A549 (cell line): ENCODE measurements around the gene PARG. TPM values are rescaled to one million over a fixed set of nuclear protein-coding genes. Genes with fewer than 3 reads are reported as not detected.

Source experiments
- ATAC-seq, 2 experiments: fragments of 200-7000 bp in 1 of 2; fragments of >200 bp in 1 of 2; cut with Nextera tagmentation in 1 of 2; cut with Tn5 transposase in 1 of 2; 3 replicates each; pipeline versions ENCODE4 v1.8.0 to v1.9.1; 2018 to 2020; ENCODE audit warnings: mild to moderate bottlenecking in 1 of 2, moderate library complexity in 1 of 2
- CTCF ChIA-PET: fragments of 300-600 bp; sonication (Branson Sonifier 250); formaldehyde crosslinking; extraction: SDS; loops from one replicate; lab custom pipeline; 2021; ENCODE audit warnings: antibody characterized with exemption, inconsistent platforms; lab: Yijun Ruan, JAX
- POLR2A ChIA-PET: fragments of 350-600 bp; formaldehyde crosslinking; extraction: SDS; loops from one replicate; lab custom pipeline; 2021; ENCODE audit warnings: antibody characterized with exemption, inconsistent platforms; lab: Yijun Ruan, JAX
- DNase-seq, 2 experiments: peaks; one replicate each; pipeline versions ENCODE4 v3.0.0 to v3.0.0-alpha.2; 2011 to 2016; ENCODE audit warnings: low read depth in 1 of 2, low spot score in 1 of 2
- FAIRE-seq: peaks from 2 replicates; lab custom pipeline; 2011; peaks lifted over from hg19 to GRCh38; lab: Jason Lieb, UNC
- H3K27ac ChIP-seq, 2 experiments: fragments of >200 bp; sonication (Bioruptor Twin); formaldehyde crosslinking; 3 replicates each; pipeline ENCODE4 v1.5.1; 2016 to 2017
- H3K4me1 ChIP-seq: fragments of >200 bp; sonication (Bioruptor Twin); formaldehyde crosslinking; 3 replicates; pipeline ENCODE4 v1.6.1; 2016
- H3K4me2 ChIP-seq: fragments of >200 bp; sonication (Bioruptor Twin); formaldehyde crosslinking; 3 replicates; pipeline ENCODE4 v1.6.1; 2016
- H3K4me3 ChIP-seq: fragments of >200 bp; sonication (Bioruptor Twin); formaldehyde crosslinking; 3 replicates; pipeline ENCODE4 v1.5.1; 2016
- H3K9me3 ChIP-seq: fragments of >200 bp; sonication (Bioruptor Twin); formaldehyde crosslinking; 3 replicates; pipeline ENCODE4 v1.6.1; 2016
- BCL3 ChIP-seq: fragments of >200 bp; sonication (Bioruptor Twin); formaldehyde crosslinking; IDR thresholded peaks from 3 replicates; pipeline ENCODE4 v1.6.1; 2016
- CBX2 ChIP-seq: fragments of 200-600 bp; sonication (generic); IDR thresholded peaks from 2 replicates; pipeline ENCODE4 v1.6.1; 2016; ENCODE audit warnings: low read depth, mild to moderate bottlenecking, borderline replicate concordance
- CBX8 ChIP-seq: fragments of 200-600 bp; sonication (generic); IDR thresholded peaks from 2 replicates; pipeline ENCODE4 v1.6.1; 2016
- CEBPB ChIP-seq, 2 experiments: fragments of >200 bp in 1 of 2; sonication (Bioruptor Twin) in 1 of 2; formaldehyde crosslinking in 1 of 2; IDR thresholded peaks; 2 replicates each; pipeline ENCODE4 v1.6.1; 2012 to 2016
- CHD4 ChIP-seq: fragments of 200-600 bp; sonication (generic); IDR thresholded peaks from 2 replicates; pipeline ENCODE4 v1.6.1; 2016; ENCODE audit warnings: antibody characterized with exemption, mild to moderate bottlenecking, borderline replicate concordance
- CTCF ChIP-seq: fragments of >200 bp; sonication (Bioruptor Twin); formaldehyde crosslinking; IDR thresholded peaks from 3 replicates; pipeline ENCODE4 v1.5.1; 2016
- E2F6 ChIP-seq: IDR thresholded peaks from 2 replicates; pipeline ENCODE4 v1.6.1; 2012; ENCODE audit warnings: low read depth, borderline replicate concordance
- ELK1 ChIP-seq: fragments of 150-350 bp; IDR thresholded peaks from 2 replicates; pipeline ENCODE4 v1.6.1; 2014; ENCODE audit warnings: low read depth, mild to moderate bottlenecking, low read length
- EP300 ChIP-seq, 2 experiments: fragments of >200 bp; sonication (Bioruptor Twin); formaldehyde crosslinking; IDR thresholded peaks; 2 replicates in 1 of 2; 3 replicates in 1 of 2; pipeline ENCODE4 v1.6.1; 2016 to 2017
- GATA3 ChIP-seq: IDR thresholded peaks from 2 replicates; pipeline ENCODE4 v1.6.1; 2012; ENCODE audit warnings: borderline replicate concordance
- HDAC2 ChIP-seq: fragments of 200-600 bp; sonication (generic); IDR thresholded peaks from 2 replicates; pipeline ENCODE4 v1.6.1; 2016
- HEYL ChIP-seq: fragments of 250-450 bp; sonication (Bioruptor Pico); IDR thresholded peaks from 2 replicates; pipeline ENCODE4 v1.8.0; 2021; ENCODE audit warnings: mild to moderate bottlenecking, moderate library complexity
- HOXA7 ChIP-seq: fragments of 250-450 bp; sonication (Bioruptor Pico); IDR thresholded peaks from 2 replicates; pipeline ENCODE4 v1.5.0; 2020; ENCODE audit warnings: mild to moderate bottlenecking, moderate library complexity
- HOXB13 ChIP-seq: fragments of 250-450 bp; sonication (Bioruptor Pico); IDR thresholded peaks from 2 replicates; pipeline ENCODE4 v1.5.0; 2020; ENCODE audit warnings: low read depth, mild to moderate bottlenecking, moderate library complexity
- JUN ChIP-seq, 2 experiments: fragments of >200 bp; sonication (Bioruptor Twin); formaldehyde crosslinking; IDR thresholded peaks; 2 replicates in 1 of 2; 3 replicates in 1 of 2; pipeline ENCODE4 v1.6.1; 2016 to 2017
- KDM5A ChIP-seq: fragments of 200-600 bp; sonication (generic); IDR thresholded peaks from 2 replicates; pipeline ENCODE4 v1.6.1; 2016; ENCODE audit warnings: antibody characterized with exemption, mild to moderate bottlenecking
- MAX ChIP-seq: IDR thresholded peaks from 2 replicates; pipeline ENCODE4 v1.6.1; 2012
- MYC ChIP-seq: IDR thresholded peaks from 2 replicates; pipeline ENCODE4 v1.6.1; 2012; ENCODE audit warnings: mild to moderate bottlenecking, inconsistent platforms, low read length, improper control_type of control experiment, borderline replicate concordance
- NR3C1 ChIP-seq: fragments of >200 bp; sonication (Bioruptor Twin); formaldehyde crosslinking; IDR thresholded peaks from 3 replicates; pipeline ENCODE4 v1.6.1; 2017
- PHF8 ChIP-seq: fragments of 200-600 bp; sonication (generic); IDR thresholded peaks from 2 replicates; pipeline ENCODE4 v1.6.1; 2016; ENCODE audit warnings: low read depth, mild to moderate bottlenecking, antibody characterized with exemption, moderate library complexity, borderline replicate concordance
- POLR2A ChIP-seq: IDR thresholded peaks from 2 replicates; pipeline ENCODE4 v1.6.1; 2012; ENCODE audit warnings: mild to moderate bottlenecking, low read length
- POLR2AphosphoS2 ChIP-seq: conservative IDR thresholded peaks from 2 replicates; pipeline ENCODE4 v1.6.1; 2012; ENCODE audit warnings: low read length, improper control_type of control experiment, inconsistent platforms
- RAD21 ChIP-seq, 2 experiments: fragments of >200 bp in 1 of 2; sonication (Bioruptor Twin) in 1 of 2; formaldehyde crosslinking in 1 of 2; IDR thresholded peaks in 1 of 2; conservative IDR thresholded peaks in 1 of 2; 2 replicates in 1 of 2; 3 replicates in 1 of 2; pipeline ENCODE4 v1.6.1; 2012 to 2018; ENCODE audit warnings: inconsistent platforms in 1 of 2
- RARB ChIP-seq: fragments of 250-450 bp; sonication (Bioruptor Pico); IDR thresholded peaks from 2 replicates; pipeline ENCODE4 v1.8.0; 2021; ENCODE audit warnings: mild to moderate bottlenecking, moderate library complexity
- REST ChIP-seq: fragments of 200-600 bp; sonication (generic); IDR thresholded peaks from 2 replicates; pipeline ENCODE4 v1.6.1; 2016; ENCODE audit warnings: antibody characterized with exemption, mild to moderate bottlenecking, moderate library complexity
- RFX5 ChIP-seq: fragments of 450-650 bp; IDR thresholded peaks from 2 replicates; pipeline ENCODE4 v1.7.1; 2014; ENCODE audit warnings: antibody characterized with exemption, mild to moderate bottlenecking, moderate library complexity
- SMC3 ChIP-seq: fragments of >200 bp; sonication (Bioruptor Twin); formaldehyde crosslinking; IDR thresholded peaks from 3 replicates; pipeline ENCODE4 v1.6.1; 2018; ENCODE audit warnings: inconsistent platforms
- SREBF2 ChIP-seq: fragments of 450-650 bp; IDR thresholded peaks from 2 replicates; pipeline ENCODE4 v1.6.1; 2014; ENCODE audit warnings: mild to moderate bottlenecking, moderate library complexity
- TFCP2L1 ChIP-seq: fragments of 250-450 bp; sonication (Bioruptor Pico); IDR thresholded peaks from 2 replicates; pipeline ENCODE4 v1.5.0; 2021; ENCODE audit warnings: mild to moderate bottlenecking
- ZC3H11A ChIP-seq: fragments of 450-650 bp; IDR thresholded peaks from 2 replicates; pipeline ENCODE4 v1.6.1; 2014; ENCODE audit warnings: antibody characterized with exemption, mild to moderate bottlenecking
- WGBS: methylation state at CpG from one replicate; pipeline ENCODE4 v1.1.6; 2017; ENCODE audit errors: missing lambda C conversion rate; 5-methylcytosine and 5-hydroxymethylcytosine counted together
- polyA plus RNA-seq, 4 experiments: library from polyadenylated mRNA; depleted of rRNA in 3 of 4; stranded (reverse); fragments of >200 nt; fragmentation: RNase III in 1 of 4; extraction: RNeasy Plus Mini Kit Qiagen cat#74134 plus additional on column Dnase treatment in 1 of 4; gene quantifications; 2 replicates in 3 of 4; 3 replicates in 1 of 4; pipeline ENCODE4 v1.2.3, GENCODE V29; 2011 to 2017

PARG gene
- polyA plus RNA-seq, 2 of the 4 experiments (the other 2 are of a cell fraction), result 22.7 to 24.0 TPM

GRCh38 chr10:49803988-49804387 is 137.8 kb downstream of the PARG start:
- ChIA-PET POLR2A (no interaction called here), CTCF (no interaction called here)
- Histone ChIP-seq H3K9me3 (peaks cover 5% of the 10 kb centered on the region; the same call in 1 of the 3 replicates), H3K4me2 (no peak overlapping the region), H3K27ac (no peak overlapping the region), H3K4me1 (no peaks in the 10 kb centered on the region), H3K4me3 (no peak overlapping the region)
- TF ChIP-seq RARB (CRISPR knock-in tag) (no peak), HDAC2 (no peak), REST (no peak), SMC3 (no peak), CHD4 (no peak), CBX8 (no peak), NR3C1 (no peak), JUN (IDR thresholded peaks at IDR 0.05) (no peak), RAD21 (conservative IDR thresholded peaks at IDR 0.05 in 1 of 2, IDR thresholded peaks at IDR 0.05 in 1 of 2) (no peak), EP300 (IDR thresholded peaks at IDR 0.05) (no peak), TFCP2L1 (CRISPR knock-in tag) (no peak), ELK1 (no peak), POLR2A (no peak), POLR2AphosphoS2 (no peak), E2F6 (no peak), SREBF2 (no peak), MAX (no peak), KDM5A (no peak), ZC3H11A (no peak)
- FAIRE-seq (no peak), ATAC-seq (no peak), DNase-seq (no peak)
- WGBS, result 42% methylated on average over 2 of the region's 2 CpGs

- TF ChIP-seq GATA3, result no peak
- TF ChIP-seq PHF8, result no peak
- no peak for TF ChIP-seq CTCF
- no peak for TF ChIP-seq HOXB13
- no peak for TF ChIP-seq HEYL (CRISPR knock-in tag)
- no peak for TF ChIP-seq BCL3
- TF ChIP-seq ZC3H11A, result no peak
- TF ChIP-seq RFX5, result no peak
- no peak for TF ChIP-seq MAX
- no peak for TF ChIP-seq CEBPB (IDR thresholded peaks at IDR 0.05)
- TF ChIP-seq POLR2AphosphoS2, result no peak
- no peak for TF ChIP-seq CBX2
- no peak for TF ChIP-seq CHD4
- no peak for TF ChIP-seq HOXA7 (CRISPR knock-in tag)
- no peak for TF ChIP-seq MYC
- TF ChIP-seq SREBF2, result no peak
- H3K4me3 ChIP-seq, result no peak overlapping the region
- H3K4me2 ChIP-seq, result no peak overlapping the region
- ATAC-seq (no peak), FAIRE-seq (no peak), DNase-seq (no peak)
- no peaks in the 10 kb centered on the region for H3K9me3 ChIP-seq
- WGBS, result 72% methylated on average over 4 of the region's 4 CpGs
- H3K4me1 ChIP-seq, result no peaks in the 10 kb centered on the region
- CTCF ChIA-PET, result interaction anchor here (0.6 kb wide), 1 partner anchor 412 kb away, joined by 3 read pairs; no protein-coding TSS in a partner anchor
- no peak overlapping the region for H3K27ac ChIP-seq
- POLR2A ChIA-PET, result no interaction called here
Measured at GRCh38 chr10:49798275-49798674, 143.6 kb downstream of the PARG start.
